Tongue (tissue), 2 donors: ENCODE results near the gene GP9. TPM values are rescaled to one million over a fixed set of nuclear protein-coding genes. Genes with fewer than 3 reads are reported as not detected.

Experiments used
- DNase-seq: peaks from one replicate; pipeline ENCODE4 v3.0.0-alpha.2; 2015
- total RNA-seq: library from RNA; depleted of rRNA; stranded (reverse); fragments of >200 nt; gene quantifications from one replicate; pipeline ENCODE4 v1.2.3, GENCODE V29; 2014

GP9 gene
- total RNA-seq, 1 donor from 2014 or later: not detected

DNA sequence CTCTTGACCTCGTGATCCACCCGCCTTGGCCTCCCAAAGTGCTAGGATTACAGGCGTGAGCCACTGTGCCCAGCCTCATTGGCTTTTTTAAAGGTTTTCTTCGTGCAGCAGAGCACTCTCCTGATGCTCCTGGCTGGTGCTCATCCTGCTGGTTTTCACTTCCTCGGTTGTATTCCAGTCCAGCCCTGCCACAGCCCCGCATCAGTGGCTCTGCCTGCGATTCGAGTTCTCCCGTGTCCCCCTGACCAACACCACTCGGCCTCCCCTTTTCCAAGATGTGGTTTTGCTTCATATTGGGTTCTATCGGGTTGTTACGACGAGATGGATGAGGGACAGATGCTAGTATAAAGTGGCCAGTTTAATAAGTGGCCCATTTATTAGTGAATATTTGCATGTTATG lies 31.7 kb upstream of the GP9 start:
- DNase-seq: no peak

DNA sequence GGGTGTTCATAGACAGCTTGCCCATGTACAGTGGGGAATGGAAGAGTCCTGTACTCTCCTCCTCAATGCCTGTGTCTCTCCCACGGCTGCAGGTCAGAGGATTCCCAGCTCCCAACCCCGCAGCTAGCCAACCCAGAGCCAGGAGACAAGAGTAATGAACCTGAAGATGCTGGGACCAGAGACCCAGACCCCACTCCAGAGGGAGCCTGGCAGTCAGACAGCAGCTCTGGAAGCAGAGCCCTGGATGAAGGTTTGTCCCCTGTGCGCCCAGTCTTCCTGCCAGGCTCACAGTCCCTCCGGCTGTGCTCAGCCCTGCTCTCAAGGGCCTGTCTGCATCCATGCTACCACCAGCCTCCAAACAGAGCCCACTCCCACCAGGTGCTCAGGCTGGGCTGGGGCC lies 30.0 kb upstream of the GP9 start:
- DNase-seq: no peak

- DNase-seq: no peak
These were observed 28.9 kb upstream of the GP9 start for GRCh38 chr3:129031476-129032215.

DNA sequence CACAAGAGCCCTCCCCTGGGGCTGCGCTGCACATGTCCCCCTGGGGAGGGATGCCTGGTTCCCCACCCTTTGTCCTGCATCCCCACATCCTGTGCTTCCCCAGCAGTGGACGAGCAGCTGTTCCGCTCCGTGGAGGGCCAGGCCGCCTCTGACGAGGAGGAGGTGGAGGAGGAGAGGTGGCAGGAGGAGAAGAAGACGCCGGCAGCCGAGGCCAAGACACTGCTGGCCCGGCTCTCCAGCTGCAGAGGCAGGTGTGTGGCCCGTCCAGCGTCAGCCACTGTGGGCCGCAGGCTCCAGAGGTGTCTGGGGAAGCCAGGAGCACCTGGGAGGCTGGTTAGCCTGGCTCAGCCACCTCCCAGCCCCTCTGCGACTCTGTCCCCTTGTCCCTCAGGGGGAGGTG lies 27.9 kb upstream of the GP9 start:
- no peak for DNase-seq

DNA sequence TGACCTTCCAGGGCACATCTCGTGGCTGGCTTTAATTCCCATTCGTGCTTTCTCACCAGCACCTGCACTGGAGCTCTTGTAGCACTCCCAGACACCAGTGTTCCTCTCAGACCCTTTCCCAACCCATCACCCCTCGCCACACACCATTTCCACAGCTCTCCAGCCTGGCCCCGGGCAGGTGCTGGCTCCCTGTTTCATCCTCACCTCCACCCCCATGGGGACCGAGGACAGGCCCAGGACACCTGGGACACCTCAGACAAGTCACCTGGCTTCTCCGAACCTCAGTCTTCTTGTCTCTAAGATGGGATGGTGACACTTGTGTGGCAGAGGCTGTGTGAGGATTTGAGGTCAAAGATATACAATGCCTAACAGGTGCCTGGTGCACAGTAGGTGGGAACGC lies 27.4 kb upstream of the GP9 start:
- DNase-seq: no peak

- no peak for DNase-seq
These were observed 26.8 kb upstream of the GP9 start for GRCh38 chr3:129033633-129034321.

DNA sequence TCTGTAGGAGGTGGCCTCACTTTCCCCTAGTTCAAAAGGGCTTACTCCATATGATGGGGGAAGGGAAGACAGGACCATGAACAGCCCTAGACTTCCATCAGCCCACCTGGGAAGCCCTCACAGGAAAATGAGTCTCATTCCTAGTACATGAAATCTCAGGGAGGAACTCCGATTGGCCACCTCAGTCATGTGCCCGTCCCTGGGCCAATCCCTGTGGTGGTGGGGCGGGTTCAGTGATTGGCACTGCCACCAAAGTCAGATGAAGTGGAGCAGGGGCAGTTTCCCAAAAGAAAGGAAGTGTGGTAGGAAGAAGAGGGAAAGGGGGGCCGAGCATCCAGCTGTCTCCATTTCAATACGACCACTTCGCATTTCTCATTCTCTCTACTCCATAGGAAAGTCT lies 25.9 kb upstream of the GP9 start:
- no peak for DNase-seq

GRCh38 chr3:129035360-129036221 lies 25.0 kb upstream of the GP9 start:
- DNase-seq: no peak

- DNase-seq: no peak
These were observed 24.1 kb upstream of the GP9 start for GRCh38 chr3:129036222-129037092.

GRCh38 chr3:129037093-129037419 lies 23.5 kb upstream of the GP9 start:
- DNase-seq: no peak

- no peak for DNase-seq
These were observed 22.3 kb upstream of the GP9 start for GRCh38 chr3:129038121-129038855.

GRCh38 chr3:129039271-129040038 lies 21.1 kb upstream of the GP9 start:
- peak; percentile 81 for DNase-seq

GRCh38 chr3:129040039-129040336 lies 20.6 kb upstream of the GP9 start:
- DNase-seq: no peak

- no peak for DNase-seq
These were observed 19.8 kb upstream of the GP9 start for GRCh38 chr3:129040579-129041300.

DNA sequence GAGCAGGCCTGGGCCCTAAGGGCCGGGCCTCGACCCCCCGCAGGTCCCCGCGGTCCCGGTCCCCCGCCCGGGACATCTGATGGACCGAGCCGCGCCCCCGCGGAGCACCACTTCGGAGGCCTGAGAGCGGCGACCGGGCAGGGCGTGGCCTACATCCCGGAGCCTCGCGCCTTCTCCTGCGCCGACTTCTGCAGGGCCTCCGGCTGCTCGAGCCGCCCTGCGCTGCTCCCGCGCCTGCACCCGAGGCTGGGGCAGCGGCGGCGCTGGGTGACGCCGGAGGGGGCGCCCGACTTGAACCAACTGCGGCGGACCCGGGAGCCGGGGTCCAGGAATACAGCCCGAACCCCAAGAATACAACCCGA lies 14.9 kb upstream of the GP9 start:
- no peak for DNase-seq

DNA sequence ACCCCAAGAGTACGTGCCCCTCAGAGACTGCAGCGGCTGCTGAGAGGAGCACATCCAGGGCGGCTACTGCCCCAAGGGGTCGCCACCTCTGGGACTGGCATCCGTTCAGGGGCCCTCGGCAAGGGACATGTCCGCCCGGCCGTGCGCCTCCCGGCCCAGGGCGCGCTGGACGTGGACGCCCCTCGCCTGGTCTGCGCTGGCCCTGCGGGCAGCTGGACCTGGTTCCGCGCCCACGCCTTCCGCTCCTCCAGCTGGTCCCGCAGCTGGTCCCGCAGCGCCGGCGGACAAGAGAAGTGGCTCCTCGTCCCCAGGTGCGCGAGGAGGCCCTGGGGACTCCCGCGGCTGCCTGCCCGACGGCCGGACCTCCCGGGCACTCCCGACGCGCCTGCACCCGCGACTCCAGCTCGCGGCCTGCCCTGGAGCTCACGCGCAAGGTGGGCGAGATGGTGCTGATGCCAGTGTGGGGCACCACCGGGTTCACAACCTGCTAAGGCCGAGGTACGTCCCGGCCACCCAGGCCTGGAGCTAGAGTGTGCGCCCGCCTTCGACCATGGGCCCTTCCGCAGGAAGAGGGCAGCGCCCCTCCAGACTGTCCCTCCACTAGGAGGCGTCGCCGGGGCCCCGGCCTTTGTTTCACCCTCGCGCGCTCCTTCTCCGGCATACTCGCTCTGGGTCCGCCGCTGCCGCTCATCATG lies 14.4 kb upstream of the GP9 start:
- DNase-seq: no peak

- no peak for DNase-seq
These were observed 13.6 kb upstream of the GP9 start for GRCh38 chr3:129046732-129047552.

- DNase-seq: no peak
These were observed 13.1 kb upstream of the GP9 start for GRCh38 chr3:129047553-129047839.
